ENCODE measurements around the gene SYPL1. TPM values are rescaled to one million over a fixed set of nuclear protein-coding genes. Genes with fewer than 3 reads are reported as not detected.

The SYPL1 gene
- total and polyA plus RNA-seq, 8 donors = 16.4 to 44.7 (median 33.5) TPM

DNA sequence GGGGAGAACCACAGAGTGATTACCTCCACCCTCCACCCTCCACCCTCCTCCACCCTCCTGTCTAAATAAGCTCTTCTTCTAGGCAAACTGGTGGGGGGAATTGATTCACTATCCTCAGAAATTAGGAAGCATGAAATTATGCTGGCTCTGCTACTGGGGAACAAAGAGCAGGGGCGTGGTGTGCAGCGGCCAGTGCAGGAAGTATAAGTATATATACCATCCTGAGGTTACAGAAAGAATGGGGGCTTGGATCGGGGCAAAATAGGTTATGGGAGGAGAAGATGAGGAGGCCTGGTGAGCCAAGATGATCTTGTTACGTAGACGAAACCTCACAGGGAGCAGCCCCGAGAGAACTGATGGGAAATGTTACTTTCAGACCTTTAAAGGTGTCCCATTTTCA lies 49.1 kb downstream of the SYPL1 start:
- no peaks in the 10 kb centered on the region for H3K36me3 ChIP-seq
- ATAC-seq (no peak), DNase-seq (no peak), FAIRE-seq (no peak)
- no peak overlapping the region for H3K4me3 ChIP-seq
- H3K4me1 ChIP-seq = peaks cover 0 to 5% (median 0%) of the 10 kb centered on the region in 3 donors
- no peak overlapping the region for H3K27ac ChIP-seq
- intact Hi-C loops (cut with DNase I) = loop anchor here in 1 of 3 donors (10.0 kb wide), 1 partner anchor 92 kb away; no protein-coding TSS in a partner anchor
- no peaks in the 10 kb centered on the region for H3K27me3 ChIP-seq
- TF ChIP-seq, protein P1, sequence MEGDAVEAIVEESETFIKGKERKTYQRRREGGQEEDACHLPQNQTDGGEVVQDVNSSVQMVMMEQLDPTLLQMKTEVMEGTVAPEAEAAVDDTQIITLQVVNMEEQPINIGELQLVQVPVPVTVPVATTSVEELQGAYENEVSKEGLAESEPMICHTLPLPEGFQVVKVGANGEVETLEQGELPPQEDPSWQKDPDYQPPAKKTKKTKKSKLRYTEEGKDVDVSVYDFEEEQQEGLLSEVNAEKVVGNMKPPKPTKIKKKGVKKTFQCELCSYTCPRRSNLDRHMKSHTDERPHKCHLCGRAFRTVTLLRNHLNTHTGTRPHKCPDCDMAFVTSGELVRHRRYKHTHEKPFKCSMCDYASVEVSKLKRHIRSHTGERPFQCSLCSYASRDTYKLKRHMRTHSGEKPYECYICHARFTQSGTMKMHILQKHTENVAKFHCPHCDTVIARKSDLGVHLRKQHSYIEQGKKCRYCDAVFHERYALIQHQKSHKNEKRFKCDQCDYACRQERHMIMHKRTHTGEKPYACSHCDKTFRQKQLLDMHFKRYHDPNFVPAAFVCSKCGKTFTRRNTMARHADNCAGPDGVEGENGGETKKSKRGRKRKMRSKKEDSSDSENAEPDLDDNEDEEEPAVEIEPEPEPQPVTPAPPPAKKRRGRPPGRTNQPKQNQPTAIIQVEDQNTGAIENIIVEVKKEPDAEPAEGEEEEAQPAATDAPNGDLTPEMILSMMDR (IDR thresholded peaks at IDR 0.05) = no peak
- 89 to 90% methylated on average over 6 of the region's 6 CpGs for WGBS, 2 donors
- no peaks in the 10 kb centered on the region for H3K9me3 ChIP-seq

- FAIRE-seq (no peak), ATAC-seq (no peak), DNase-seq (no peak)
- H3K27ac ChIP-seq = no peak overlapping the region
- WGBS, 2 donors = 82 to 86% methylated on average over 2 of the region's 2 CpGs
- H3K4me3 ChIP-seq = no peak overlapping the region
- no peaks in the 10 kb centered on the region for H3K9me3 ChIP-seq
- H3K27me3 ChIP-seq = no peaks in the 10 kb centered on the region
- TF ChIP-seq, protein P1 (IDR thresholded peaks at IDR 0.05) = no peak
- H3K4me1 ChIP-seq = peaks cover 0 to 7% (median 0%) of the 10 kb centered on the region in 3 donors
- H3K36me3 ChIP-seq = no peaks in the 10 kb centered on the region
- intact Hi-C loops (cut with DNase I) = loop anchor here in 1 of 3 donors (10.0 kb wide), 1 partner anchor 92 kb away; no protein-coding TSS in a partner anchor
Measured at GRCh38 chr7:106062521-106062931, 49.6 kb downstream of the SYPL1 start.

- no peak for FAIRE-seq
- Histone ChIP-seq H3K36me3 (no peaks in the 10 kb centered on the region), H3K4me3 (no peak overlapping the region), H3K9me3 (no peaks in the 10 kb centered on the region), H3K27me3 (no peaks in the 10 kb centered on the region), H3K27ac (no peak overlapping the region), H3K4me1 (peaks cover 0 to 7% (median 0%) of the 10 kb centered on the region in 3 donors)
- intact Hi-C loops (cut with DNase I) = loop anchor here in 1 of 3 donors (10.0 kb wide), 1 partner anchor 93 kb away; no protein-coding TSS in a partner anchor
- ATAC-seq = no peak
- WGBS, 2 donors = 94 to 99% methylated on average over 7 of the region's 7 CpGs
- DNase-seq = no peak
- TF ChIP-seq, protein P1 (IDR thresholded peaks at IDR 0.05) = no peak
Measured at GRCh38 chr7:106062006-106062405, 50.1 kb downstream of the SYPL1 start.

GRCh38 chr7:106061301-106061979 lies 50.7 kb downstream of the SYPL1 start:
- 86 to 91% methylated on average over 9 of the region's 9 CpGs for WGBS, 2 donors
- no peak overlapping the region for H3K4me3 ChIP-seq
- H3K9me3 ChIP-seq = no peaks in the 10 kb centered on the region
- ATAC-seq (no peak), FAIRE-seq (no peak), DNase-seq (no peak)
- TF ChIP-seq, protein P1 (IDR thresholded peaks at IDR 0.05) = no peak
- H3K36me3 ChIP-seq = no peaks in the 10 kb centered on the region
- intact Hi-C loops (cut with DNase I) = loop anchor here in 1 of 3 donors (10.0 kb wide), 1 partner anchor 93 kb away; no protein-coding TSS in a partner anchor
- no peak overlapping the region for H3K27ac ChIP-seq
- H3K4me1 ChIP-seq = peaks cover 0 to 7% (median 0%) of the 10 kb centered on the region in 3 donors
- H3K27me3 ChIP-seq = no peaks in the 10 kb centered on the region

DNA sequence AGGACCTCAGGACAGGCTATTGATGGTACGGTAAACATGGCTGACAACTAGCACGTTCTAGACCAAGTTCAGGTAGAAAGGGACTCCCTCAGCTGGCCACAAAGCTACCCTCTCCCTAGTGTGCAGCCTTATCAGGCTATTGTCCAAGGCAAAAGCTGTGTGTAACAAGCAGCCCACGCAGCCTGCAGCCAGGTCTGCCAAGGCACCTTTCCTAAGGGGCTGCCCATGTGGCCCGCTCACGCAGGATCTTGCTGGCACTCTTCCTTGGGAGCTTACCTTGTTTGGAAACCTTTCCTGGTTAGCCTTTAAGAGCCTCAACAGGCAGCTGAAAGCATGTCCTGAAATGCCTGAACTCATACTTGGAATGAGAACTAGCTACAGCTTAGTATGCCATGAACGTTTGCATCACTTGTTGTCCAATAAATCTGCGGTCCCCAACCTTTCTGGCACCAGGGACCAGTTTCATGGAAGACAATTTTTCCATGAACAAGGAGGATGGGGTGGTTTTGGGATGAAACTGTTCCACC lies 51.7 kb downstream of the SYPL1 start:
- intact Hi-C loops (cut with DNase I) = loop anchor here in 1 of 3 donors (10.0 kb wide), 1 partner anchor 94 kb away; no protein-coding TSS in a partner anchor
- WGBS, 2 donors = 83 to 85% methylated on average over 7 of the region's 7 CpGs
- TF ChIP-seq, protein P1 (IDR thresholded peaks at IDR 0.05) = no peak
- H3K4me1 ChIP-seq = peaks cover 0 to 7% (median 0%) of the 10 kb centered on the region in 3 donors
- H3K36me3 ChIP-seq = no peaks in the 10 kb centered on the region
- H3K9me3 ChIP-seq = no peaks in the 10 kb centered on the region
- DNase-seq (no peak), ATAC-seq (no peak), FAIRE-seq (no peak)
- H3K27ac ChIP-seq = no peak overlapping the region
- no peak overlapping the region for H3K4me3 ChIP-seq
- H3K27me3 ChIP-seq = no peaks in the 10 kb centered on the region

Data from pancreas (tissue), 10 donors.